H1 (cell line): ENCODE data around the gene OLFM2. TPM values are rescaled to one million over a fixed set of nuclear protein-coding genes. Genes with fewer than 3 reads are reported as not detected.

Experiments
- CTCF ChIA-PET: fragments of 300-600 bp; sonication (Branson Sonifier 250); formaldehyde crosslinking; loops from one replicate; lab custom pipeline; 2021; ENCODE audit not compliant: partially characterized antibody; lab: Charles Lee
- POLR2A ChIA-PET: fragments of 300-600 bp; sonication (Branson Sonifier 250); formaldehyde crosslinking; loops from one replicate; lab custom pipeline; 2021; ENCODE audit warnings: inconsistent platforms; ENCODE audit not compliant: partially characterized antibody; lab: Charles Lee
- DNase-seq, 2 experiments: peaks; one replicate each; pipeline versions ENCODE4 v3.0.0 to v3.0.0-alpha.2; 2010 to 2022; ENCODE audit warnings: low spot score in 2 of 2, low read depth in 1 of 2, mixed read lengths in 1 of 2
- FAIRE-seq: peaks from 2 replicates; lab custom pipeline; 2011; peaks lifted over from hg19 to GRCh38; lab: Jason Lieb, UNC
- H2AFZ ChIP-seq: 2 replicates; pipeline ENCODE4 v1.8.1; 2012; ENCODE audit warnings: low read length, inconsistent platforms
- H2AK5ac ChIP-seq: 2 replicates; pipeline ENCODE4 v1.6.1; 2013; ENCODE audit warnings: low read depth, low read length
- H2BK120ac ChIP-seq: replicated peaks from 2 replicates; pipeline ENCODE3; 2013; ENCODE audit warnings: low read depth, low read length, inconsistent platforms
- H2BK12ac ChIP-seq: 2 replicates; pipeline ENCODE4 v1.6.1; 2013; ENCODE audit warnings: low read depth, low read length
- H2BK15ac ChIP-seq: 2 replicates; pipeline ENCODE4 v1.6.1; 2013; ENCODE audit warnings: low read length
- H2BK20ac ChIP-seq: 2 replicates; pipeline ENCODE4 v1.6.1; 2013; ENCODE audit warnings: low read length
- H2BK5ac ChIP-seq: 2 replicates; pipeline ENCODE4 v1.6.1; 2013; ENCODE audit warnings: low read depth, low read length
- H3K14ac ChIP-seq: 2 replicates; pipeline ENCODE4 v1.6.1; 2013; ENCODE audit warnings: inconsistent platforms; ENCODE audit not compliant: insufficient read length
- H3K18ac ChIP-seq: 2 replicates; pipeline ENCODE4 v1.6.1; 2013; ENCODE audit warnings: low read length; ENCODE audit errors: extremely low read depth
- H3K23ac ChIP-seq: 2 replicates; pipeline ENCODE4 v1.6.1; 2013; ENCODE audit warnings: inconsistent platforms; ENCODE audit not compliant: insufficient read length
- H3K23me2 ChIP-seq: 2 replicates; pipeline ENCODE4 v1.6.1; 2013; ENCODE audit warnings: low read depth, low read length
- H3K27ac ChIP-seq: 2 replicates; pipeline ENCODE4 v1.6.1; 2011; ENCODE audit warnings: low read depth, low read length, inconsistent platforms
- H3K27me3 ChIP-seq, 4 experiments: replicated peaks in 1 of 4; 1 replicate in 1 of 4; 2 replicates in 3 of 4; pipeline versions ENCODE4 v1.6.1 to v1.8.1; 2011 to 2013; ENCODE audit warnings: low read length in 3 of 4, mild to moderate bottlenecking in 3 of 4, inconsistent platforms in 2 of 4, mixed read lengths in 2 of 4, moderate library complexity in 1 of 4; ENCODE audit not compliant: control insufficient read depth in 3 of 4, insufficient read depth in 3 of 4; ENCODE audit errors: extremely low read depth in 1 of 4
- H3K36me3 ChIP-seq, 4 experiments: 2 replicates each; pipeline versions ENCODE4 v1.6.1 to v1.8.1; 2011 to 2013; ENCODE audit warnings: mild to moderate bottlenecking in 4 of 4, low read length in 3 of 4, moderate library complexity in 2 of 4, control low read depth in 1 of 4, inconsistent platforms in 1 of 4; ENCODE audit not compliant: insufficient read depth in 4 of 4, control insufficient read depth in 2 of 4
- H3K4ac ChIP-seq: replicated peaks from 2 replicates; pipeline ENCODE3; 2013; ENCODE audit warnings: low read length, low read depth, mixed read lengths, inconsistent platforms; ENCODE audit not compliant: insufficient read length
- H3K4me1 ChIP-seq, 4 experiments: replicated peaks in 1 of 4; 1 replicate in 1 of 4; 2 replicates in 3 of 4; pipeline versions ENCODE4 v1.6.1 to v1.8.1; 2011 to 2013; ENCODE audit warnings: low read length in 3 of 4, inconsistent platforms in 2 of 4, mixed read lengths in 1 of 4; ENCODE audit not compliant: insufficient read depth in 4 of 4, control insufficient read depth in 3 of 4
- H3K4me2 ChIP-seq, 2 experiments: 2 replicates each; pipeline versions ENCODE4 v1.6.1 to v1.8.1; 2011 to 2013; ENCODE audit warnings: low read depth in 2 of 2, low read length in 2 of 2, control low read depth in 1 of 2, inconsistent platforms in 1 of 2, mild to moderate bottlenecking in 1 of 2; ENCODE audit not compliant: insufficient read depth in 1 of 2
- H3K4me3 ChIP-seq, 4 experiments: fragments of 200-600, 300-600 bp in 1 of 4; sonication (generic), shearing (Covaris generic), sonication (Bioruptor Twin) in 1 of 4; 2 replicates each; pipeline versions ENCODE4 v1.5.1 to v1.8.1; 2011 to 2016; ENCODE audit warnings: low read length in 4 of 4, low read depth in 3 of 4, control low read depth in 2 of 4, inconsistent platforms in 2 of 4, mild to moderate bottlenecking in 2 of 4, mixed read lengths in 1 of 4, moderate library complexity in 1 of 4; ENCODE audit not compliant: insufficient read depth in 2 of 4; ENCODE audit errors: extremely low read depth in 1 of 4
- H3K56ac ChIP-seq: replicated peaks from 2 replicates; pipeline ENCODE3; 2013; ENCODE audit warnings: low read depth, mild to moderate bottlenecking, mixed read lengths, low read length, inconsistent platforms; ENCODE audit not compliant: insufficient read length
- H3K79me1 ChIP-seq: 2 replicates; pipeline ENCODE4 v1.6.1; 2013; ENCODE audit warnings: low read depth, low read length, control low read depth
- H3K79me2 ChIP-seq, 2 experiments: 2 replicates each; pipeline versions ENCODE4 v1.6.1 to v1.8.1; 2012 to 2013; ENCODE audit warnings: low read length in 2 of 2, mild to moderate bottlenecking in 2 of 2, inconsistent platforms in 1 of 2; ENCODE audit not compliant: insufficient read depth in 2 of 2, control insufficient read depth in 1 of 2
- H3K9ac ChIP-seq, 4 experiments: replicated peaks in 1 of 4; 1 replicate in 1 of 4; 2 replicates in 3 of 4; pipeline versions ENCODE4 v1.6.1 to v1.8.1; 2011 to 2013; ENCODE audit warnings: low read depth in 3 of 4, low read length in 3 of 4, control low read depth in 2 of 4, mild to moderate bottlenecking in 2 of 4, moderate library complexity in 2 of 4, inconsistent platforms in 1 of 4; ENCODE audit errors: extremely low read depth in 1 of 4
- H3K9me3 ChIP-seq, 2 experiments: 2 replicates each; pipeline versions ENCODE4 v1.6.1 to v1.8.1; 2012 to 2013; ENCODE audit warnings: mild to moderate bottlenecking in 2 of 2, moderate library complexity in 2 of 2, control low read depth in 1 of 2, inconsistent platforms in 1 of 2, low read depth in 1 of 2, low read length in 1 of 2, mixed read lengths in 1 of 2; ENCODE audit not compliant: insufficient read depth in 2 of 2
- H4K20me1 ChIP-seq, 2 experiments: replicated peaks in 1 of 2; 2 replicates each; pipeline versions ENCODE3 to v1.8.1; 2011 to 2013; ENCODE audit warnings: inconsistent platforms in 2 of 2, low read length in 2 of 2, mild to moderate bottlenecking in 1 of 2; ENCODE audit not compliant: insufficient read depth in 2 of 2, control insufficient read depth in 1 of 2
- H4K5ac ChIP-seq: 2 replicates; pipeline ENCODE4 v1.6.1; 2013; ENCODE audit warnings: low read length, low read depth, mixed read lengths, inconsistent platforms; ENCODE audit not compliant: insufficient read length
- H4K8ac ChIP-seq: 2 replicates; pipeline ENCODE4 v1.8.0; 2013; ENCODE audit warnings: mild to moderate bottlenecking, moderate library complexity, low read length, inconsistent platforms; ENCODE audit not compliant: insufficient read depth; ENCODE audit errors: extremely low read depth
- H4K91ac ChIP-seq: replicated peaks from 2 replicates; pipeline ENCODE3; 2013; ENCODE audit warnings: low read length, mixed read lengths, inconsistent platforms; ENCODE audit not compliant: insufficient read length
- EGR1 ChIP-seq: IDR thresholded peaks from 2 replicates; pipeline ENCODE4 v1.6.1; 2011; ENCODE audit warnings: low read depth, low read length, borderline replicate concordance
- GTF2F1 ChIP-seq: IDR thresholded peaks from 2 replicates; pipeline ENCODE4 v1.6.1; 2012; ENCODE audit warnings: low read depth, low read length, improper control_type of control experiment, borderline replicate concordance
- JUND ChIP-seq: IDR thresholded peaks from 2 replicates; pipeline ENCODE4 v1.6.1; 2011; ENCODE audit warnings: mild to moderate bottlenecking, improper control_type of control experiment, low read length
- NRF1 ChIP-seq: IDR thresholded peaks from 2 replicates; pipeline ENCODE4 v1.6.1; 2011; ENCODE audit warnings: mild to moderate bottlenecking, low read depth, low read length, improper control_type of control experiment
- PHF8 ChIP-seq: fragments of 200-600 bp; sonication (generic); conservative IDR thresholded peaks from 2 replicates; pipeline ENCODE4 v1.7.1; 2012; ENCODE audit warnings: low read depth, mild to moderate bottlenecking, inconsistent platforms, low read length, moderate library complexity
- SP1 ChIP-seq: IDR thresholded peaks from 2 replicates; pipeline ENCODE4 v1.6.1; 2011; ENCODE audit warnings: low read depth, low read length
- SP2 ChIP-seq: IDR thresholded peaks from 2 replicates; pipeline ENCODE4 v1.6.1; 2012; ENCODE audit warnings: mild to moderate bottlenecking, low read length, inconsistent platforms
- WGBS, 2 experiments: shearing (Covaris generic) in 1 of 2; methylation state at CpG; one replicate each; pipeline versions ENCODE4 v1.1.6 to v1.1.7; 2013 to 2015; ENCODE audit warnings: low lambda C conversion rate in 2 of 2, mixed read lengths in 2 of 2, inconsistent platforms in 1 of 2, low coverage in 1 of 2, missing lambda C conversion rate in 1 of 2; ENCODE audit not compliant: insufficient replicate concordance in 2 of 2, insufficient coverage in 1 of 2, insufficient read length in 1 of 2; ENCODE audit errors: extremely low coverage in 1 of 2, missing lambda C conversion rate in 1 of 2; 5-methylcytosine and 5-hydroxymethylcytosine counted together
- polyA plus RNA-seq, 7 experiments: library from polyadenylated mRNA; depleted of rRNA in 3 of 7; stranded (reverse) in 5 of 7; unstranded in 2 of 7; fragments of >200 nt in 5 of 7; fragments of 200-250 nt in 2 of 7; gene quantifications; 1 replicate in 5 of 7; 2 replicates in 1 of 7; 4 replicates in 1 of 7; pipeline versions ENCODE4 v1.2.1 to v1.2.3, GENCODE V29; 2011 to 2013; ENCODE audit warnings: missing spikeins in 2 of 7, mixed read lengths in 2 of 7
- total RNA-seq: library from RNA; stranded (reverse); fragmentation: NEBNext Ultra II Directional; extraction: Animal tissue kit (Norgen Biotek cat#: 25700); gene quantifications from 2 replicates; pipeline ENCODE4 v1.2.1, GENCODE V29; 2021

The OLFM2 gene
- total and polyA plus RNA-seq, 2 of the 8 experiments (the other 6 are each of a cell fraction or from before 2014, with no cell fraction given), result 68.2 to 151 TPM

- CTCF ChIA-PET, result interaction anchor here (1.1 to 1.7 kb wide), 3 partner anchors 54 to 150 kb away, joined by 3 to 5 read pairs (median 3); no protein-coding TSS in a partner anchor
- peaks cover 0 to 8% (median 0%) of the 10 kb centered on the region in 4 experiments; a peak in 3 of 8 replicates for H3K36me3 ChIP-seq
- TF ChIP-seq SP1 (no peak), EGR1 (no peak), NRF1 (no peak), PHF8 (no peak), GTF2F1 (no peak), JUND (no peak), SP2 (no peak)
These were observed 86.5 kb downstream of the OLFM2 start for GRCh38 chr19:9849791-9850190.

More at GRCh38 chr19:9849791-9850190, 86.5 kb downstream of the OLFM2 start:
- no peaks in the 10 kb centered on the region for H3K79me2 ChIP-seq
- H3K18ac ChIP-seq, result no peak overlapping the region
- H3K9me3 ChIP-seq, result no peaks in the 10 kb centered on the region
- no peak overlapping the region for H2BK120ac ChIP-seq
- H4K5ac ChIP-seq, result no peak overlapping the region
- H2AFZ ChIP-seq, result no peak overlapping the region
- no peak overlapping the region for H3K4ac ChIP-seq
- H2BK15ac ChIP-seq, result no peak overlapping the region
- H3K14ac ChIP-seq, result no peak overlapping the region
- no peak overlapping the region for H3K27ac ChIP-seq
- no peak overlapping the region for H3K9ac ChIP-seq
- no peak overlapping the region for H4K91ac ChIP-seq
- peaks cover 15 to 23% of the 10 kb centered on the region in 2 experiments for H4K20me1 ChIP-seq
- no peak overlapping the region; a peak in 1 of 4 replicates for H3K4me2 ChIP-seq
- POLR2A ChIA-PET, result interaction anchor here (0.5 to 1.0 kb wide), 4 partner anchors 13 to 707 kb away, joined by 3 to 5 read pairs (median 4); no protein-coding TSS in a partner anchor
- H3K23me2 ChIP-seq, result no peaks in the 10 kb centered on the region
- DNase-seq (no peak), FAIRE-seq (no peak)
- H2BK5ac ChIP-seq, result no peak overlapping the region
- H3K4me3 ChIP-seq, result no peak overlapping the region
- WGBS, 2 experiments, result 84% methylated on average over 4 of the region's 7 CpGs; no CpG with 5 or more reads in 1 of the 2 experiments
- no peak overlapping the region for H3K23ac ChIP-seq
- no peaks in the 10 kb centered on the region; the same call in 1 of the 2 replicates for H3K79me1 ChIP-seq
- no peak overlapping the region for H2BK20ac ChIP-seq
- H4K8ac ChIP-seq, result no peak overlapping the region
- H3K27me3 ChIP-seq, result no peaks in the 10 kb centered on the region
- peaks cover 0 to 16% (median 9%) of the 10 kb centered on the region in 4 experiments; a peak in 6 of 7 replicates for H3K4me1 ChIP-seq
- no peak overlapping the region for H2BK12ac ChIP-seq
- H2AK5ac ChIP-seq, result no peak overlapping the region
- no peak overlapping the region for H3K56ac ChIP-seq
